ENCODE measurements around the gene TFIP11.

DNA sequence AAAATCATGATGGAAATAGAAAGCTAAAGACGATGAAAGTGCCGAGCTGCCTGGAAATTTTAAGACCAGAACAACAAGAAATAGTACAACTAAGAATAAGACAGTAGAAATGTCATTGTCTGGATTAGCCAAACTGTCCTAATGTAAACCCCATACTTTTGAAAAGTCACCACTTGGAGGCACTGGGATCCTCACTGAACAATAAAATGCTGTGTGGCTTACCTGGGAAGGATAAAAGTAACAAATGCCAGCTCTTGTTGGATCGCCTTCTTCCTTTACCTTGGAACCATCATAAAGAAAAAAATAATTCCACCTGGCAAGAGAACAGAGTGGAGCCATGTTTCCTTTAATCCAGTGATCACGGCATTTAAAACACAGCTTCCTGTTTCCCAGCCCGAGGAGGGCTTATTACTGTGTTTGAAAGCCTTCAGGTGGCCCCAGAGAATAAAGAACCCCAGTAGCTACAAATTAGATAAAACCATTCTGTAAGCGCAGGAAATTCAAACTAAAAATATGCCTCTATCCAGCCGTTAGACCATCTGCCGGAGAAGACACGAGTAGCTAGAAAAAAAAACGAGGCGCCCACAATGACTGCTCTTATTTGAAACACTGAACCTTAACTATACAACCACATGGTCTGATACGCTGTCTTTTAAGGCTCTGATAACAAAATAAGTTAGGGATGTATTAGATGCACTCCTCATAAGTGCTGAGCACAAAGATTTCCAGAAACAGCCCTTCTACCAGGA lies 33.1 kb downstream of the TFIP11 start:
- TF ChIP-seq, protein P1, sequence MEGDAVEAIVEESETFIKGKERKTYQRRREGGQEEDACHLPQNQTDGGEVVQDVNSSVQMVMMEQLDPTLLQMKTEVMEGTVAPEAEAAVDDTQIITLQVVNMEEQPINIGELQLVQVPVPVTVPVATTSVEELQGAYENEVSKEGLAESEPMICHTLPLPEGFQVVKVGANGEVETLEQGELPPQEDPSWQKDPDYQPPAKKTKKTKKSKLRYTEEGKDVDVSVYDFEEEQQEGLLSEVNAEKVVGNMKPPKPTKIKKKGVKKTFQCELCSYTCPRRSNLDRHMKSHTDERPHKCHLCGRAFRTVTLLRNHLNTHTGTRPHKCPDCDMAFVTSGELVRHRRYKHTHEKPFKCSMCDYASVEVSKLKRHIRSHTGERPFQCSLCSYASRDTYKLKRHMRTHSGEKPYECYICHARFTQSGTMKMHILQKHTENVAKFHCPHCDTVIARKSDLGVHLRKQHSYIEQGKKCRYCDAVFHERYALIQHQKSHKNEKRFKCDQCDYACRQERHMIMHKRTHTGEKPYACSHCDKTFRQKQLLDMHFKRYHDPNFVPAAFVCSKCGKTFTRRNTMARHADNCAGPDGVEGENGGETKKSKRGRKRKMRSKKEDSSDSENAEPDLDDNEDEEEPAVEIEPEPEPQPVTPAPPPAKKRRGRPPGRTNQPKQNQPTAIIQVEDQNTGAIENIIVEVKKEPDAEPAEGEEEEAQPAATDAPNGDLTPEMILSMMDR (IDR thresholded peaks at IDR 0.05) = no peak
- TF ChIP-seq POLR2A (IDR thresholded peaks at IDR 0.05) = no peak

Measured in vagina (tissue), 2 donors.